ENCODE measurements around the gene AIG1.

- TF ChIP-seq CTCF (conservative IDR thresholded peaks at IDR 0.05; ENCODE audit: low read length) (no peak), EZH2phosphoT487 (IDR thresholded peaks at IDR 0.05; ENCODE audit: borderline replicate concordance, low read depth, low read length) (no peak)
Measured at GRCh38 chr6:143196525-143197225, 136.0 kb downstream of the AIG1 start.
